GM19193 (cell line): ENCODE results near the gene REST.

ENCODE experiments used
- POLR2A ChIP-seq: IDR thresholded peaks from 4 replicates; pipeline ENCODE4 v1.6.1; 2011; ENCODE audit not compliant: insufficient read depth, insufficient read length; ENCODE audit errors: extremely low read depth

The REST gene

GRCh38 chr4:56958111-56958517 lies 50.4 kb downstream of the REST start:
- TF ChIP-seq POLR2A: no peak

GRCh38 chr4:56959100-56959499 lies 51.4 kb downstream of the REST start:
- no peak for TF ChIP-seq POLR2A

- TF ChIP-seq POLR2A: no peak
Observed at GRCh38 chr4:56961107-56961500, 53.4 kb downstream of the REST start.

GRCh38 chr4:56971383-56971782 lies 63.7 kb downstream of the REST start:
- TF ChIP-seq POLR2A: no peak

GRCh38 chr4:56972389-56972788 lies 64.7 kb downstream of the REST start:
- TF ChIP-seq POLR2A: no peak

GRCh38 chr4:56972809-56973208 lies 65.1 kb downstream of the REST start:
- TF ChIP-seq POLR2A: no peak

- no peak for TF ChIP-seq POLR2A
Observed at GRCh38 chr4:56973336-56973735, 65.6 kb downstream of the REST start.

- no peak for TF ChIP-seq POLR2A
Observed at GRCh38 chr4:56976283-56976836, 68.7 kb downstream of the REST start.

- no peak for TF ChIP-seq POLR2A
Observed at GRCh38 chr4:56976837-56977320, 69.2 kb downstream of the REST start.

- TF ChIP-seq POLR2A: peak; percentile 82
Observed at GRCh38 chr4:56977321-56978012, 69.8 kb downstream of the REST start, which contains the start of gene NOA1. NOA1 (minus strand) TSS chr4:56977606; CDS start chr4:56977585, 21 bp downstream.

- TF ChIP-seq POLR2A: peak; percentile 91
Observed at GRCh38 chr4:56978750-56979303, 71.1 kb downstream of the REST start, which contains the start of gene POLR2B. POLR2B (plus strand) TSS chr4:56978896; CDS start chr4:56978986, 90 bp downstream.

GRCh38 chr4:56979421-56980072 lies 71.8 kb downstream of the REST start:
- TF ChIP-seq POLR2A: no peak

- no peak for TF ChIP-seq POLR2A
Observed at GRCh38 chr4:56981795-56982201, 74.1 kb downstream of the REST start.

GRCh38 chr4:56986192-56986591 lies 78.5 kb downstream of the REST start:
- no peak for TF ChIP-seq POLR2A

- TF ChIP-seq POLR2A: no peak
Observed at GRCh38 chr4:56986952-56987351, 79.3 kb downstream of the REST start.
